ENCODE results near the gene CDC42SE2. TPM values are rescaled to one million over a fixed set of nuclear protein-coding genes. Genes with fewer than 3 reads are reported as not detected.
A peak's percentile ranks its signal among the peaks of the same experiment; 100 is the strongest.

The CDC42SE2 gene
- total RNA-seq, 1 experiment from 2014 or later: 23.2 TPM

DNA sequence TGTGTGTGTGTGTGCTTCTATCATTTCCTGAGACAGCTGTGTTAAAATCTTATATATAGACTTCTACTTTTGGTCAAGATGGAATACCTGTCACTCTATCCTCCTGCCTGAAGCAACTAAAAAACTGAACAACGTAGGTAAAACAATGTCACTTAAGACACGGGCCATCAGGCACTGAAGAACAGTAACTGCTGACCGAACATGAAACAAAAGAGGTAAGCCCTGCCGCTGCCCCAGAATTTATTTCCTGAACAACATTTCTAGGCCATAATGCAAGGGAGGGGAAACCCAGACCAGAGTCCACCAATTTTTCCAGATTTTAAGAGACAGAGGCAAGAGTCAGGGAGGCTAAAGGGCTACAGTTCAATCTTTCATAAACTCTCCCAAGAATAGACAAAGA lies 156.0 kb downstream of the CDC42SE2 start:
- Histone ChIP-seq H3K14ac (ENCODE audit: insufficient read depth, low read length) (no peak overlapping the region), H3K79me2 (ENCODE audit: insufficient read depth, low read length) (no peaks in the 10 kb centered on the region), H2BK5ac (ENCODE audit: insufficient read length, low read length) (no peak overlapping the region), H4K8ac (replicated peaks; ENCODE audit: insufficient read length, low read depth, low read length) (no peak overlapping the region), H3T11ph (ENCODE audit: low read length) (no peak overlapping the region), H3K56ac (ENCODE audit: insufficient read length, low read depth, low read length) (no peak overlapping the region), H3K27me3 (ENCODE audit: insufficient read depth, low read length) (no peaks in the 10 kb centered on the region), H2AK5ac (ENCODE audit: insufficient read length, low read length) (no peak overlapping the region), H4K20me1 (ENCODE audit: control insufficient read depth, insufficient read depth, insufficient read length) (no peaks in the 10 kb centered on the region), H2BK12ac (ENCODE audit: insufficient read length, low read depth, low read length) (no peak overlapping the region), H3K4ac (ENCODE audit: low read depth, low read length) (no peak overlapping the region), H3K23ac (ENCODE audit: insufficient read length, low read depth, low read length) (no peak overlapping the region), H3K27ac (ENCODE audit: insufficient read length, low read depth, low read length) (no peak overlapping the region), H3K4me2 (ENCODE audit: insufficient read depth, insufficient read length, low read length) (no peak overlapping the region), H3K79me1 (ENCODE audit: insufficient read depth, low read depth, low read length, poor library complexity, severe bottlenecking) (no peaks in the 10 kb centered on the region), H2BK20ac (ENCODE audit: low read depth, low read length, poor library complexity, severe bottlenecking) (no peak overlapping the region), H3K4me1 (ENCODE audit: insufficient read depth, low read length) (no peaks in the 10 kb centered on the region), H4K91ac (ENCODE audit: insufficient read length, low read depth, low read length) (no peak overlapping the region), H2AFZ (ENCODE audit: low read length) (no peak overlapping the region), H3K9me3 (ENCODE audit: control insufficient read depth, low read depth, low read length) (no peaks in the 10 kb centered on the region), H2BK15ac (ENCODE audit: low read depth, low read length) (no peak overlapping the region), H2BK120ac (ENCODE audit: low read depth, low read length, poor library complexity, severe bottlenecking) (no peak overlapping the region), H3K18ac (ENCODE audit: insufficient read length, low read depth, low read length) (no peak overlapping the region), H3K9ac (ENCODE audit: extremely low read depth, insufficient read length, low read length) (no peak overlapping the region), H4K5ac (ENCODE audit: insufficient read length, low read depth, low read length) (no peak overlapping the region), H3K23me2 (ENCODE audit: insufficient read length, low read depth, low read length, poor library complexity, severe bottlenecking) (no peaks in the 10 kb centered on the region)
- no peak for DNase-seq
- Mint-ChIP-seq H3K27me3 (ENCODE audit: low read depth) (no peaks in the 10 kb centered on the region), H3K27ac (peak overlapping the region in 1 of 3 experiments; percentile 24; a peak in 1 of 7 replicates), H3K4me1 (peaks cover 2% of the 10 kb centered on the region in 2 experiments; a peak in 2 of 4 replicates), H3K4me3 (no peak overlapping the region), H3K9me3 (no peaks in the 10 kb centered on the region), H3K36me3 (ENCODE audit: insufficient read depth in 1 of 3, low read depth in 3 of 3) (peaks cover 0 to 21% (median 2%) of the 10 kb centered on the region in 3 experiments; a peak in 4 of 7 replicates)
- WGBS (ENCODE audit: extremely low coverage, insufficient read length, low lambda C conversion rate): no CpG with 5 or more reads among the region's 4 CpGs
- TF ChIP-seq, protein P1, sequence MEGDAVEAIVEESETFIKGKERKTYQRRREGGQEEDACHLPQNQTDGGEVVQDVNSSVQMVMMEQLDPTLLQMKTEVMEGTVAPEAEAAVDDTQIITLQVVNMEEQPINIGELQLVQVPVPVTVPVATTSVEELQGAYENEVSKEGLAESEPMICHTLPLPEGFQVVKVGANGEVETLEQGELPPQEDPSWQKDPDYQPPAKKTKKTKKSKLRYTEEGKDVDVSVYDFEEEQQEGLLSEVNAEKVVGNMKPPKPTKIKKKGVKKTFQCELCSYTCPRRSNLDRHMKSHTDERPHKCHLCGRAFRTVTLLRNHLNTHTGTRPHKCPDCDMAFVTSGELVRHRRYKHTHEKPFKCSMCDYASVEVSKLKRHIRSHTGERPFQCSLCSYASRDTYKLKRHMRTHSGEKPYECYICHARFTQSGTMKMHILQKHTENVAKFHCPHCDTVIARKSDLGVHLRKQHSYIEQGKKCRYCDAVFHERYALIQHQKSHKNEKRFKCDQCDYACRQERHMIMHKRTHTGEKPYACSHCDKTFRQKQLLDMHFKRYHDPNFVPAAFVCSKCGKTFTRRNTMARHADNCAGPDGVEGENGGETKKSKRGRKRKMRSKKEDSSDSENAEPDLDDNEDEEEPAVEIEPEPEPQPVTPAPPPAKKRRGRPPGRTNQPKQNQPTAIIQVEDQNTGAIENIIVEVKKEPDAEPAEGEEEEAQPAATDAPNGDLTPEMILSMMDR (conservative IDR thresholded peaks at IDR 0.05): no peak
